SHP77 (cell line): ENCODE results near the gene SELENOO.

ENCODE experiments used
- DNase-seq, 2 experiments: peaks; one replicate each; lab custom pipeline; 2025; lab: John Stamatoyannopoulos, UW

The SELENOO gene

DNA sequence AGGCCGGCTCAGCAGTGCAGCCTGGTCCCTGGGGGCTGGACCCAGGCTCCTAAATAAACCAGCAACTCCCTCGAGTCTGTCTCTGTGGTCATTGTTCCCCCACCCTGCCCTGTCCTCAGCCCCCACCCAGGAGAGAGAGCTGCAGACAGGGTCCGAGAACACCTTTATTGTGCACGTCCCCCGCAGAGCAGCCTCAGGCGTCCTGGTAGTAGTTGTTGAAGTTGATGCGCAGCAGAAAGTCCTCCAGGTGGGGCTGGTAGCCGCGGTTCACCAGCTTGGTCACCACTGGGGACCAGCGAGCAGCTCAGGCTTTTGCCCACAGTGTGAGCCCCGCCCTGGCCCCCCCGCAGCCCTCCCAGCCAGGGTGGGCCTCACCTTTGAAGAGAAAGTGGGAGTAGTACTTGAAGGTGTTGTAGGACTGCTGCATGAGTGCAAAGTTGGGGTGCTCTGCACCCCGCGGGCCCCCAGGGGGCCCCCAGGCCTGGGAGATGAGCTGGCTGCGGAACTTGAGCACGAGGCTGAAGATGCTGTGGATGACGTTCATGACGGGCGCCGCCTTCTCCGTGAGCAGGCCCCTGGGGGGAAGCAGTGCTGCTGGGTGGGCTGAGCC, 16.8 kb downstream of the SELENOO start:
- no peak for DNase-seq

- DNase-seq = peak in 1 of 2 experiments; percentile 24
Observed at GRCh38 chr22:50218153-50218995, 17.6 kb downstream of the SELENOO start.

GRCh38 chr22:50218996-50219727, 18.4 kb downstream of the SELENOO start:
- peak; percentile 42 to 67 for DNase-seq

- no peak for DNase-seq
Observed at GRCh38 chr22:50219800-50220602, 19.2 kb downstream of the SELENOO start.

GRCh38 chr22:50220603-50221409, 20.0 kb downstream of the SELENOO start:
- no peak for DNase-seq

DNA sequence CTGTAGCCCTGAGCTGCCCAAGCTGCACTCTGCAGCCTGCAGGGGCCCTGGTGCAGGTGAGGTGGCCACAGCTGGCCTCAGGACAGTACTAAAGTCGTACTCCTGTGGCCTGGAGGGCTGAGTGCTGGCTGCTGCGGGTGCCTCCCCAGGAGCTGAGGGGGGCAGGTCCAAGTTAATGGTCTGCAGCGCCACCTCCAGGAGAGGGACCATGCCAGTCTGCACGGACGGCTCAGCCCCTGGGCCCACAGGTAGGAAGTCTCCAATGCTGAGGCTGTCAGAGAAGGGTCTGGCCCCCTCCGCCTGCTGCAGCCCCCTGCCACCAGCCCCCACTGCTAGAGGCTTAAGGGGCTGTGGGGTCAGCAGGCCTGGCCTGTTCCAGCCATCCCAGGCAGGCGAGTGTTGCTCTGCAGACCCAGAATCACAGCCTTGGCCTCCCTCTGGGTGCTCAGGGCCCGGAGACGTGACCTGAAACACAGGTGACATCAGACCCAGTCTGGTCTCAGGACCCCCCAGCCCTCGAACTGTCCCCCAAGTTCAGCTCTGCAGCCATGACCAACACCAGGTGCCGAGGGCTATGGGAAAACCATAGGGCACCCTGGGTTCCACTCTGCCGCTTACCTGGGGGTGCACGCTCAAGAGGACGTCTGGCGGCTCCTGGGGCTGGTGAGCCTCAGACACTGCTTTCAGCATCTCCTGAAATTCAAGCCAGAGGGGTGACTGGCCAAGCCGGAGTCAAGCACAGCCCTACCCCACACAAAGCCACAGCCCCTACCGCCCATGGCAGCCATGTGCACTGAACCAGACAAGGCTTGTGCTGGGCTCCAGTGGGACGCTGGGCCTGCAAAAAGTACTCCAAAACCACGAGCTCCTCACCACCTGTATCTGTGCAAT, 20.8 kb downstream of the SELENOO start:
- DNase-seq = no peak

DNA sequence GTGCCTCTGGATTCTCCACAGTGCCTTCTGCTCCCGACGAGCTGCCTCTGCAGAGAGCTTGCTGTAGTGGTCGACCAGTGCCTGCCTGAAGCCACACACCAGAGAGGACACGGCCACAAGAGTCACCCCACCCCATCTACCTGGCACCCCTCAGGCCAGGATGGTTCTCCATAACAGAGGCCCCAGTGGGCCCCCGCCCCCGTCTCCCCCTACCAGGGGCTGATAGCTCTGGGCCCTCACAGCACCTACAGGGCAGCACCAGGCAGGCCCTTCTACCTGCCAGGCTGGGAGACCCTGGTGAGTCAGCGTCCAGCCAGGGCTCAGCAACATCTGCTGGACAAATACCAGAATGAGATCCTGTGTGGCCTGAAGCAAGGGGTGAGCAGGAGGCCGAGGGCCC, 21.7 kb downstream of the SELENOO start:
- no peak for DNase-seq

DNA sequence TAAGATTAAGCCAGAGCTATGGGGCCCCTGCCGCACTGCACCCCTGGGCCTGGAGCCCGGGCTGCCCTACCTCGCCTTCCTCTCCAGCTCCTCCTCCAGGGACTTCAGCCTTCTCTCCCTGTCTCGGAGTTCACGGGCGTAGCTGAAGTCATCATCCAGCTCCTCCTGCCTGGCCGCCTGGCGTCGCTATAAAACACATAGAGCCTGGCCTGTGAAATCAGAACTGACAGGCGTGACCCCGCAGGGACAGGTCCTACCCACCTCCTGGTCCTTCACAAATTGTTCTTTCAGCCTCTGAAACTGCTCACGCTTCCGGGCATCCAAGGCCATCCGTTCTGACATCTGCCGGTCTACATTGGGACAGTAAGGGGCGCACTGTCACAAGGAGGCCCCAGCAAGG, 23.3 kb downstream of the SELENOO start:
- no peak for DNase-seq

DNA sequence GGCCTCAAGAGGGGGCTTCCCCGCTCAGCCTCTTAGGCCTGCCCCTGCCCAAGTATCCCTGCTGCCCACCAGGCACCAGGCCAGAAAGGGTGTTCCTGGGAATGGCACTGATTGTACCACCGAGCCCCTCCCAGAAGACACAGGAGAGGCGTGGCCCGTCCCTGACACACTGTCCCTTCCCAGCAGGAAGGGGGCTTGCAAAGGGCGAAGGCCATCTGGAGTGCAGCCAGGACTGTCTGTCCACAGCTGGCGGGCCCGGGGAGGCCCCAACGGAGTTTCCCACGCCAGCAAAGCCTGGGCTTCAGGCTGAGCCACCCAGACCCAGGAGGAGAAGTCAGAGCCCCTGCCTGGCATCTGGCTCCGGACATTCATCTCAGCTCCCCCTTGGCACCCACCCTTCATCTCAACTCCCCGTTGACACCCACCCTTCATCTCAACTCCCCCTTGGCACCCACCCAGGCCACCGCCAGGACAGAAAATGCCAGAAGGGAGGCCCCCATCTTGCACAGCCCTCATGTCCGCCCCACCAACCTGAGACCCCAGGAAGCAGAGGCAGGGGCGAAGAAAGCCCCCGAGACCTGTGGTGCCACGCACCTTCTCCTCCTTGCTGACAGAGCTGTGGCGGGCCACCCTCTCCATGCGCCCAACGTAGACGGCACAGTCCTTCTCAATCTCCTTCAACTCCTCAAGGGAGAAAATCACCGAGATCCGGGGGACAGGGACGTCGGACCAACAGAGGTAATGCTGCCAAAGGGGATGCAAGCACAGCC, 24.6 kb downstream of the SELENOO start:
- no peak for DNase-seq

DNA sequence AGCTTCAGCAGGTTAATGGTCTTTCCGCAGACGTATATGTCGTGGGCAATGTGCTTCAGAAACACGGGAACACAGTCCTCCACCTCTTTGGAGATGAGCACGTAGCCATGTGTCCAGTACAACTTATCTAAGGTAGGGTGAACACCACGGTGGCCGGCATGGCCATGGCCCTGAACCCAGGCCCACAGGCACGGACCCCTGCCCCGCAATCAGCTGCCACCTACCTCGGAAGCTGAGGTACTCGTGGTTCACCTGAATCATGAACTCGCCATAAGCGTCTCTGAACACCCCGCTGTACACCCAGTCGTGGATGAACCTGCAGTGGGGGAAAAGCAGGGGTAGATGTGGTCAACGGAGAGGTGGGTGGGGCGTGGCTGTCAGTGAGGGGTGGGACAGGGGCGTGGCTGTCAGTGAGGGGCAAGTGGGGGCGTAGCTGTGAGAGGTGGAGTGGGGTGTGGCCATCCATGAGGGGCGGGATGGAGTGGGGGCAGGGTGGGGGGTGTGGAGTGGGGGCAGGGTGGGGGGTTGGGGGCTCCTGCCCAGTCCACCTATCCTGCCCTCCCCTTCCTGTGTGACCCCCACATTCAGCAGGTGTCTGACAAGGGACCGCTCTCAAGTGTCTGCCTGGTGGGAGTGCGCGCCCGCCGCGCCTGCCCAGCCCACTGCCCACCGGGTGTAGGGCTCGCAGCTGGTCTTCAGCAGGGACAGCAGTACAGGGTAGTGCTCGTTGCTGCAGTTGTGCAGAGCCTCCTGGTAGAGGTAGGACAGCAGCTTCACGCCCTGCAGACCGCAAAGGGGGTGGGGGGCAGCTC, 25.5 kb downstream of the SELENOO start:
- no peak for DNase-seq

- DNase-seq = no peak
Observed at GRCh38 chr22:50226875-50227165, 26.0 kb downstream of the SELENOO start.

DNA sequence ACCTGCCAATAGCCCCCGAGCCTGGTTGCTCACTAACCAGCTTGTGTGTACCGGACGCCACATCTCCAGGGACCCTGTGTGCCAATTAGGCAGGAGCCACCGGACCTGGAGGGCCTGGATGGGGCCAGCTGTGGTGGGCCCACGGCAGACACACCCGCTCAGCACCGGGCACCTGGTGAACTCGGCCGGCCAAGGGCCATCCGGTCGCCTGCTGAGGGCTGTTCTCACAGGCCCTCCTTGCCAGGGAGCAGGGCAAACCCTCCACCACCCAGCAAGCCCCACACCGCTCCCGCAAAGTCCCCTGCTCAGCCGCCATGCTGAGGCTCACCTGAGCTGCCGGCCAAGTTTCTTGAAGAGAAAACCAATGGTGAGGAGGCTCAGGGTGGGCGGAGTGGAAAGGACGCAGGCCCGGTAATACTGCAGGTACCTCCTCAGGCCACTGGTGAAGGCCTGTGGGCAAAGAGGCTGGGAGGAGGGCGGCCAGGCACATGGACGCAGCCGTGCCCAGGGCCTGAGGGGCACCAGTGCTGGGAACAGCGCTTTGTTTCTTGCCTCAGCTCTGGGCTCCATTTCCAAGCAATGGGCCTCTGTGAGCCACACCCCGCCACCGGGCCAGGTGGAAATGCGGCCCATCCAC, 26.9 kb downstream of the SELENOO start:
- no peak for DNase-seq

GRCh38 chr22:50228366-50228765, 27.6 kb downstream of the SELENOO start:
- DNase-seq = no peak

DNA sequence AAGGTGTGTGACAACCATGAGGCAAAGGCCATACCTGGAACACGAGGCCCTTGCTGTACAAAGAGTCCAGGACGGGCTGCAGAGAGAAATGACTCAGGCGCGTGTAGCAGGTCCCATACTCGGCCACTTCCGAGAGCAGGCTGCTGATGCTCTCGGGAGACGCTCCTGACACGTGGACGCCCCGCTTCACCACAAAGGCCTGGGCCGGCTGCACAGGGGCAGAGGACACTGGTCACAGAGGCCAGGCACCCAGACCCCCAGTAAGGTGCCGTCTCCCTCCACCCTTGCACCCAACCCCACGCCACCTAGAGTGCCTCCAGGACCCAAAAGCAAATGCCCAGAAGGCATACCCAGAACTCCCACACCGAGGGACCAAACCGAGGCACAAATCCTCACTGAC, 28.6 kb downstream of the SELENOO start:
- DNase-seq = no peak

- DNase-seq = no peak
Observed at GRCh38 chr22:50232481-50233151, 31.8 kb downstream of the SELENOO start.

DNA sequence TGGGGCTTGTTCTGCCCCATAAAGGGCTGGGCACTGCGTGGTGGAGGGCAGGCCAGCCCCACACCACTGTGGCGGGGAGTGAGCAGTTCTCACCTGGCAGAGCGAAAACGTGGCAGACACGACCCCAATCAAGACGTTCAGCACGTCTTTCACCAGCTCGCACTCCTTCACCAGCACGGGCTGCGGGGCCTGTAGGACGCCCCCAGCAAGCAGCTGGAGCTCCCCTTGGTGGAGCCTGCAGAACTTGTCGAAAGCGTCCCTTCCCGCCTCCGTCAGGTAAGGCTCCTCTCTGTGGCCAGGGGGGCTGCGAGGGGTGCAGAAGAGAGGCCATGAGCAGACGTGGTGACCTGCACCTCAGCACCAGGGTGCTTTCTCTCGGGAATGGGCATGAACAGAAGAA, 32.4 kb downstream of the SELENOO start:
- DNase-seq = no peak

GRCh38 chr22:50236731-50237409, 36.1 kb downstream of the SELENOO start:
- DNase-seq = no peak
